ENCODE data around the gene CC2D1A.

DNA sequence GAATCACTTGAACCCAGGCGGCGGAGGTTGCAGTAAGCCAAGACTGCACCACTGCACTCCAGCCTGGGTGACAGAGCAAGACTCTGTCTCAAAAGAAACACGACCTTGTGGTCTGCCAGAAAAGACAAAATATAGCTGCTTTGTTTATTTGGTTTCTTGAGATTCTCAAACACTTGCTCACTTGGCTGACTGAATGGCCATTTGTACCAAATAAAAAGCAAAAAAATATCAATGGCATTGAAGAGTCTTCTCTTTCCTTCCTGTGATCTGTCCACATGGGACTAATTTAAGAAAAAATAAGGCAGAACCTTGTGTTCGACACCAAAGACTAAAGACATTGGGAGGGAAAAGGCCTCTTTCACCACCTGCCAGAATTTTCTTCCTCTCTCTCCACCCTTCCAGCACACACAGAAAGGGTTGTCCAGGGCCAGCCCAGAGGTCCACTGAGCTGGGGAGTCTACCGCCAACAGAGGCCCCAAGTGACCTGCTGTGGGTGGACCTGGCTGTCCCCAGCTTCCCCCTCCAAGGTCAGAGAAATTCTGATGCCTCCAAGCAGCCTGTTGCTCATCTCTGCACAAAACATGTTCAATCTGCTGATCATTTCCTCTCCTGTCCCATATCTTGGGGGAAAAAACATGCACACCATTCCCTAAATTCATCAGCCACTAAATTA lies 6.0 kb upstream of the CC2D1A start:
- TF ChIP-seq, protein P1, sequence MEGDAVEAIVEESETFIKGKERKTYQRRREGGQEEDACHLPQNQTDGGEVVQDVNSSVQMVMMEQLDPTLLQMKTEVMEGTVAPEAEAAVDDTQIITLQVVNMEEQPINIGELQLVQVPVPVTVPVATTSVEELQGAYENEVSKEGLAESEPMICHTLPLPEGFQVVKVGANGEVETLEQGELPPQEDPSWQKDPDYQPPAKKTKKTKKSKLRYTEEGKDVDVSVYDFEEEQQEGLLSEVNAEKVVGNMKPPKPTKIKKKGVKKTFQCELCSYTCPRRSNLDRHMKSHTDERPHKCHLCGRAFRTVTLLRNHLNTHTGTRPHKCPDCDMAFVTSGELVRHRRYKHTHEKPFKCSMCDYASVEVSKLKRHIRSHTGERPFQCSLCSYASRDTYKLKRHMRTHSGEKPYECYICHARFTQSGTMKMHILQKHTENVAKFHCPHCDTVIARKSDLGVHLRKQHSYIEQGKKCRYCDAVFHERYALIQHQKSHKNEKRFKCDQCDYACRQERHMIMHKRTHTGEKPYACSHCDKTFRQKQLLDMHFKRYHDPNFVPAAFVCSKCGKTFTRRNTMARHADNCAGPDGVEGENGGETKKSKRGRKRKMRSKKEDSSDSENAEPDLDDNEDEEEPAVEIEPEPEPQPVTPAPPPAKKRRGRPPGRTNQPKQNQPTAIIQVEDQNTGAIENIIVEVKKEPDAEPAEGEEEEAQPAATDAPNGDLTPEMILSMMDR (IDR thresholded peaks at IDR 0.05) = no peak
- no peak for TF ChIP-seq POLR2A (IDR thresholded peaks at IDR 0.05)
